Left renal pelvis (tissue), 4 donors: ENCODE measurements around the gene ATP6V1F. TPM values are rescaled to one million over a fixed set of nuclear protein-coding genes. Genes with fewer than 3 reads are reported as not detected.

Experiments
- DNase-seq, 4 donors: peaks; one replicate each; pipeline ENCODE4 v3.0.0-alpha.2; 2013; ENCODE audit warnings: low read depth in 4 of 4, low spot score in 3 of 4
- polyA plus RNA-seq, 4 donors: library from polyadenylated mRNA; unstranded; fragments of 120-200 nt; gene quantifications; one replicate each; pipeline ENCODE4 v1.2.1, GENCODE V29; 2013; ENCODE audit not compliant: insufficient read length in 4 of 4

ATP6V1F gene
- polyA plus RNA-seq, 4 donors, result 96.7 to 235 (median 212) TPM

DNA sequence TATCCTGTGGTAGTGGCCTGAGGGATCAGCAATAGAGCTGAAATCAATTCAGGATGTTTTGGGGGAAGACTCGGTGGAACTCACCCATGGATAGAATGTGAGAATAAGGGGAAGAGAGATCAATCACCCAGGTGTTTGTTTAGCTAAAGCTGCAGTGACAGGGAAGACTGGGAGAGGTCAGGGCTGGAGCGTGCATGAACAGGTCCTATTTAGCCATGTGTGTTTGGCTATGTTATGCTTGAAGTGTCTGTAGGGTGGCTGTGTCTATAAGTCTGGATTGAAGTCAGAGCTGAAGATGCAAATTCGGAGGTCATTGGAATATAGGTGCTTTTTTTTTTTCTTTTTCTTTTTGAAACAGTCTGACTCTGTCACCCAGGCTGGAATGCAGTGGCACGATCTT is 4.6 kb downstream of the ATP6V1F start:
- DNase-seq, result no peak

DNA sequence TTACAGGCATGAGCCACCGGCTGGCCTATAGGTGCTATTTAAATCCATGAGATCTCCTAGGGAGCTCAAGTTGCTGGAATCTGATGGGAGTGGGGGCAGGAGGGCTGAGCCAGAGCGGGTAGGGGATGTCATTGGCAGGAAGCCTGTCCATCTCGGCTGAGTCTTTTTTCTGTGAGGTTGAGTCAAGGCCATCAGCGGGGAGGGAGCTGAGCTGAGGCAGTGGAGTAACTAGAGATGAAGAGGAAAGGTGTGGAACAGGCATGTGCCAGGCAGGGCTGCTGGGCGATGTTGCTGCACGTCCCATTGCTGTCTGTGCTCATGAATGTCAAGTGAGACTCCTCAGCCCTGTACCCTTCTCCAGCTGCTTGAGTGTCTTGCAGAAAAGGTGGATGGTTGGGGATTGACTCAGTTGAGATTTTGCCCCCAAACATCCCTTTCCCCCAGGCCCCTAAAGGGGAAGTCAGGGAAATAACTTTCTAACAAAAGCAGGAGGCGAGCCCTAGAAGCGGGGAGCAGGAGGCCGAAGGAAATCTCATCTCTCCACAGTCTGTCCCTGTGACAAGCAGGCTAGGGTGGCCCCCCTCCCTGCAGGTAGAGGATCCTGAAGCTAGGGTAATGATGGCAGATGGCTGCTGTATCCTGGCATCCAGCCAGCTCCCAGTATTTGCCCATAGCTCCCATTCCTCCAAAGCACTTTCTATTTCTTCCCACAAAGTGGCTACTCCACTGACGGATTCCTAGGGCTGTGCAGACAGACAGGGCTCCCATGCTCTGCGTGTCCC is 5.4 kb downstream of the ATP6V1F start:
- no peak for DNase-seq

DNA sequence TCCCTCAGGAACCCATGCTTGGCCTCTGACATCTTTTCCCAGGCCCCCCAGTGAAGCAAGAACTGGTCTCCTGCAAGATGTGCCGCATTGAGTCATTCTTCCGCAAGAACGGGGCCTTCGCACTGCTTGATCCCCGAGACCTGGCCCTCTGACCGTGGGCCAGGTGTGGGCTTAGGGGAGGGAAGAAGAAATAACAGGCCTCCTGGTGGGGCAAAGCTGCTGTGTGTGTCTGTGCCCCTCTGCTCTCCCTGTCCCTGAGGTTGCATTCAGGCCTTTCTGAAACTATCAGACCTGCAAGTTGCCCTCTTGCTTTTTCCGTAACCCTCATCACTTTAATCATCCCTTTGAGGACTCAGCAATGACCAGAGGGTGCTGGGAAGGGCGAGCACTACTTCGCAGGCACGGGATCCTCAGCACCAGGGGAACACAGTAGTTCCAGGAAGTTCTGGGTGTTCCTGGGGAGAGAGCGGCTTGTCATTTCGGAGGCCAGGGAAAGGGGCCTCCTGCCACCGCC is 6.0 kb downstream of the ATP6V1F start:
- DNase-seq, result no peak

DNA sequence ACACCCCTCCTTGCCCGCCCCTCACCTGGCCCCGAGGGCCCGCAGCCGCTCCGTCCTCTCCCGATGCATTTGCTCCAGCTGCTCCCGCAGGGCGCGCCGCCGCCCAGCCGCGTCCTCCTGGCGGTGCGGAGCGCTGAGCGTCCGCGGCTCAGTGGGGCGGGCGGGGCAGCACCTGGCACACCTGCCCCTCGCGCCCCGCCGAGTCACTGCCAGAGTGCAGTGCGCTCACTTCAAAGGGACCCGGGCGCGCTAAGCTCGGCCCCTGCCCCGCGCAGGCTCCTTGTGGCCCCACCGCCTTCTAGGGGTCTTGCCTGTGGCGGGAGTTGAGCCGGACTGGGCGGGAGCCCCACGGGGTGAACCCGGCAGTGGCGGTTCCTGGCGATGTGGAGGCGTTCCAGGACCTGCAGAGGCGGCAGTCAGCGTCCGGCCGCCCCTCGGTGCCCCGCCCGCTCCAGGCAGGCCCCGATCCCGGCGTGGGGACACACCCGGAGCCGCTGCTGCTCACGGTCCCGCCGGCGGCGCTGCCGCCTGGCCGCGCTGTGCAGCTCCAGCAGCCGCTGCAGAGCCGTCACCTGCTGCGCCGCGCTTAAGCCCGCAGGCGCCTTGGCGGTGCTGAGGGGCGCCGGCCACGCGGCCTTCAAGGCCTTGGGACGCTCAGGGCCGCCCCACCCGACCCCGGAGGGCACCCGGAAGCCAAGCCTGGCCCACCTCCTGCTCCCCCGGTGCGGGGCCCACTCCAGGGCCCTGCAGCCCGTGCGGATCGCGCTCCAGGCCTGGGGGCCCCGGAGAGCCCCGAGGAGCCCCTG is 6.7 kb downstream of the ATP6V1F start:
- no peak for DNase-seq

DNA sequence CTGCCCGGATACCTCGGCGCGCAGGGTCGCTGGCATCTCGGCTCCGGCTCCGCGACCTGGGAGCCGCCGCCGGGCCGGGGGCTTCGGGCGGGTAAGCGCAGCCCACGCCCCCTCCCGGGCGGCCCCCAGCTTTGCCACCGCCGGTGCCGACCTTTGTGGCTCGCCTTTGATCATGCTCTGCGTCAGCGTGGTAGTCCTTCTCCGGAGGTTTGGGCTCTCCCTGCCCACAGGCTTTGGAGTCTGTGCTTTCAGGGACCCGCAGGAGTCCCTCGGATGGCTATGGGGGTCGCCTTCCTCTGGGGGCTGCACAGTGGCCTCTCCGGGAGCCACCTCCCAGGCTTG is 7.3 kb downstream of the ATP6V1F start:
- no peak for DNase-seq

DNA sequence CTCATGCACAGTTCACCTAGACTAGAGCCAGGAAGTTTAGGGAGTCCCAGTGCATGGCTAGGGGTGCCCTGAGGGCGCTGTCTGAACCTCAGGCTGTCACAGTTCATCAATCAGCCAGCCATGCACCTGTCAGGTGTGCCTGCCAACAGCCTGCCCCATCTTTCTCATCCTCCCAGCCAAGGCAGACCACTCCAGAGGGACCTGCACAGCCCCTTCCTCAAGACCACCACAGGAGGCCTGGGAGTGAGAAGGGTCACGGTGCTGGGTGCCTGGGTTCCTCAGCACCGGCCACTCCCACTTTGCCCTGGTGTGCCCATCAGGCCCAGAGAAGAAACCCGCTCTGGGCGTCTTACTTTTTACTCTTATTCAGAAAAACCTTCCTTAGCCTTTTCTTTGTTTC is 8.4 kb downstream of the ATP6V1F start:
- DNase-seq, result no peak

DNA sequence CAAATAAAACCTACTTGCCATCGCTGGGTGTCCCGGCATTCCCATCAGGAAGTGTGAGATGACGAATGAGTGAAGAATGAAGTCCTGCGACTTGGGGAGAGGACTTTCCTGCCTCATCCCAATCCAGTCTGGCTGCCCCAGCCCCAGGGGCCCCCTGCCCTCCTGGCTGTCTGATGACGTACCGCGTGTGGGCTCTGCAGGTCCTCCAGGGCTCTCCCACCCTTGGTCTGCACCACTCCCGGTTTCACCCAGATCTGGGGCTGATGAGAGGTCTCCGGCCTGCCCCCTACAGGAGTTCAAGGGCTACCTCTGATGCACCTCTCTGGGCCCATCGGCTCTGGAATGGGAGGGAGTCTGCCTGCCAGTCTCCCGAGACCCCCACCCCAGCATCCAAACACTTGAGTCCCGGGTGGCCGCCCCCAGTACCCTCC is 9.8 kb downstream of the ATP6V1F start:
- no peak for DNase-seq

DNA sequence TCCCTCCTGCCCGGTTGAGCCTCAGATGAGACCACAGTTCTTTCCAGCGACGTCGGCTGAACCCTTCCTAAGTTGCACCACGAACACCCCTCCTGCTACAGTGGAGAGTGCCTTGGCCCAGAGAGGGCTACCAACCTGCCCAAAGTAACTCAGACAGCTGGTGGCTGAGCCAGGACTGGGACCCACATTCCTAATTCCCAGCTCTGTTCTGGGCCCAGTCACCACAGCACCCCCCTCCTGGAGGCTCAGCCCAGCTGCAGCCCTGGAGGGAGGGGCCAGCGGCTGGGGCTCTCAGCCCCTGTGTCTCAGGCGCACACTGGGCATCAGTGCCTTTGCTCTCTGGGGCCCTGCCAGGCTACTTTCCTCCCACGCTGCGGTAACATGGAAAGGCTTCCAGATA is 10.6 kb downstream of the ATP6V1F start:
- DNase-seq, result no peak

DNA sequence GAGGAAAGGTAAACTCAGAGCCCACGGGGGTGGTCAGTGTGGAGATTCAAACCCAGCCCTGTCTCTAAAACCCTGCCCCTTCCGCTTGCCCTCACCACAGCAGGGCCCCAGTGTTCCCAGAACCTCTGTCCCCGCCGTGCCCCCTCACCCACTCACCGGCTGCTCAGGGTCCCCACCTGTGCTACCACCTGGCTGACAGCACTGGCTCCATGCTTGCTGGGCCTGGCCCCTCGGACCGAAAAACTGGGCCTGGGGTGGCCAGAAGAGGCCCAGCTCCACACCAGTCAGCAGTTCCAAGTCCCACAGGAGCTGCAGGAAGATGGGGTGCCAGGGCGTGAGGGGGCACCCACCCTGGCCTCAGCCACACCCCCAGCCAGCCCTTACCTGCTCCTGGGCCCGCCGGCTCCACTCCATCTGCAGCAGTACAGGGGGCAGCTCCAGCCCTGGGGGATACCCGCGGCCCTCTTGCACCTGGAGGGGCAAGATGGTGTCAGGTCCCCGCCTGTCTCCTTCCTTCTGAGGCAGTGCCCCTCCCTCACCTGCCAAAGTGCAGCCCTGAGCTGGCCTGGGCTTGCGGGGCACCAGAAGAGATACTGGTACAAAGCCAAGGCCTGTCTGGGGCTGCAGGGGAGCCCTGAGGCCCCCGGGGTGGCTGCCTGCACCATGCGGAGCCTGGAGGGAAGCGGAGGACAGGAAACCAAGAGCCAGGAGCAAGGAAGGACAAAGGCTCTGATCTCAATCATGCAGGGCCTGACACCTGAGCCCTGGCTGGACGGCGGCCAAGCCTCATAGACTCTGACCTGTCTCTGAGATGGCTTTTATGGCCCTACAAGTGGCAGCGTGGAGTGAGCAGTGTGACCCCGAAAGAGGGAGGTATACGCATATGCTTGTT is 11.7 kb downstream of the ATP6V1F start:
- no peak for DNase-seq

DNA sequence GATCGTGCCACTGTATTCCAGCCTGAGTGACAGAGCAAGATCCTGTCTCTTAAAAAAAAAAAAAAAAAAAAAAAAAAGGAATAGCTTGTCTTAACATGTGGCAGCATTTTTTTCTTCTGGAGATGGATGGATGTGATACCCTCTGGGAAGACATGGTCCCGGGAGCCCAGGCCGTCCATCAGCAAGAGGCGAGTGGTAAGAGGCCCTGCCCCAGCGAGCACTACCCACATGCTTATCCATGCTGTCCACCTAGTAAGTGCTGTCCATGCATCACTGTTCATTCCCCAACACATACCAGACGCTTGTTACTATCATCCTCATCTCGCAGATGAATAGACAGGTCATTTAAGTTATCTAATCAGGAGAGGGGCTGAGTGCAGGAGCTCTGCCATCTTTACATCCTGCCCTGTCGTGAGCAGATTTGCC is 12.9 kb downstream of the ATP6V1F start:
- DNase-seq, result no peak

DNA sequence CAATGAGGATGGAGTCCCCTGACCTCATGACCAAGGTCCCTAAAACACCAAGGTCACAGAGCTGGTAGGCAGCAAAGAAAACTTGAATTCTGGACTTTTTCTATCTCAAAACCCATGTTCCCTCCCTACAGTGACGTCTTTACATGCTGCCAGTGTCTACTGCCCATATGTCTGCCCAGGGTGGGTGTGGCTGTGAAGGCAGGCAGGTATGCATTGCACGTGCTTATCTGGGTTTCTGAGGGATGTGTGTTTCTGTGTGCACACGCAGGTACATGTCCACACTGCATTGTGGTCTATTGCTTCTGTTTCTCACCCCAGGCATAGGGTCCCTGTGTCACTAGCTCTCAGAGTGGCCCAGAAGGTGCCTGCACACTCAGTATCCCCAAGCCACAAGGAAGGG is 13.5 kb downstream of the ATP6V1F start:
- DNase-seq, result no peak

DNA sequence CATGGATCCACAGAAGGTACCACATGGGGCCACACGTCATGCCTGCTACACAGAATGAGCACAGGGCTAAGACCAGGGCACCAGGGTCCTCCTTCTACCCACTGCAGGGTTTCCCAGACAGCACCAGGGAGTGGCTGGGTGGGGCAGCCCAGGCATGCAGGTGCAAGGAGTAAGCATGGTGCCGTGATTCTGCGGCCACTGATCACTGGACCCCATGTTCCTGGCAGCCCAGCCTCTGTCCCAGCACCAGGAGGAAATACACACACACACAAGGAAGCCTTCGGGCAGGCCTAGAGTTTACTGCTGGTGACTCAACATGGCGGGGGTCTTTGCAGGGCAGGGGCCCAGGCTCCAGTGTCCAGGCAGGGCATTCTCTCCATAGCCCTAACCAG is 13.9 kb downstream of the ATP6V1F start:
- no peak for DNase-seq

DNA sequence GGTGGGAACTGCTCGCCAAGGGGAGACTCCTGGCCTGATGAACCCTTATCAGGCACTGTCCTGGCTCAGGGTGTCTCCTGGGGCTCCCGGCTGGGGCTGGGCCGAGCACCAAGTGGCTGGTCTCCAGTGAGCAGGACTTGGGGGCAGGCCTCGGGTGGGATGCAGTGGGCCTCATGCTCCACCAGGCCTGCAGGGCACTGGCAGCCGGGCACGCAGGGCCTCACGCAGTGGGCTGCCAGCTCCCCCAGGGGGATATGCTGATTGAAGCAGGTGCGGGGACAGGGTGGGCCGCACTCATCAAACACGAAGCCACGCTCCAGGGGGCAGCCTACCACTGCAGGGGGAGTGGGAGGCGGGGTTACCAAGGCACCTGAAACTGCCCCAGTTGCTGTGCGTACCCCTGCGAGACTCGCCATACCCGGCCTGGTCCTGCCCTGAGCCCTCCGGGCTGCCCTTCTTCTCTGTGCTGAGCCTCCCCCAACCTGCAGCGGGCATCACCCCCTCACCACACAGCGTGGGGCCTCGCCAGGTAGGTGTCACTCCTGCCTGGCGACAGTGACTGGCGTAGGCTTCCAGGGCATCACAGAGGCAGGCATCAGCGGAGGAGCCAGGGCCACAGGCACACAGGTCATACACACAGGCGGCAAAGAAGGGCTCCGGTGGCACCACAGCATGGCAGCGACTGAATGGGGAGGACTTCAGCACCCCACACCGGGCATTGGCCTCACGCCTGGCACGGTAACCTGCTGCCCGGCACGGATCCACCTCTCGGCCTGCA is 14.5 kb downstream of the ATP6V1F start:
- no peak for DNase-seq

DNA sequence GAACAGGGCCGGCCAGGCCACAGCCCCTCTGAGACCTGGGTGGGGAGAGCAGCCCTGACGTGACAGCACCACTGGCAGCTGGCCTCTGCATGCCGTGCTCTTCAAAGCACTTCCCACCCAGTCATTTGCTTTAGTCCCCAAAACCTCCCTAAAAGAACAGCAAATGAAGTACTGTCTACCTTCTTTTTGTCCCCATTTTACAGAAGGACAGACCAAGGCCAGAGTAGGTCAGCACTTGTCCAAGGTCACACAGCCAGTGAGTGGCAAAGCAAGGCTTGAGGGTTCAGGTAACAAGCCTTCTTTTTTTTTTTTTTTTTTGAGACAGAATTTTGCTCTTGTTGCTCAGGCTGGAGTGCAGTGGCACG is 15.1 kb downstream of the ATP6V1F start:
- no peak for DNase-seq

DNA sequence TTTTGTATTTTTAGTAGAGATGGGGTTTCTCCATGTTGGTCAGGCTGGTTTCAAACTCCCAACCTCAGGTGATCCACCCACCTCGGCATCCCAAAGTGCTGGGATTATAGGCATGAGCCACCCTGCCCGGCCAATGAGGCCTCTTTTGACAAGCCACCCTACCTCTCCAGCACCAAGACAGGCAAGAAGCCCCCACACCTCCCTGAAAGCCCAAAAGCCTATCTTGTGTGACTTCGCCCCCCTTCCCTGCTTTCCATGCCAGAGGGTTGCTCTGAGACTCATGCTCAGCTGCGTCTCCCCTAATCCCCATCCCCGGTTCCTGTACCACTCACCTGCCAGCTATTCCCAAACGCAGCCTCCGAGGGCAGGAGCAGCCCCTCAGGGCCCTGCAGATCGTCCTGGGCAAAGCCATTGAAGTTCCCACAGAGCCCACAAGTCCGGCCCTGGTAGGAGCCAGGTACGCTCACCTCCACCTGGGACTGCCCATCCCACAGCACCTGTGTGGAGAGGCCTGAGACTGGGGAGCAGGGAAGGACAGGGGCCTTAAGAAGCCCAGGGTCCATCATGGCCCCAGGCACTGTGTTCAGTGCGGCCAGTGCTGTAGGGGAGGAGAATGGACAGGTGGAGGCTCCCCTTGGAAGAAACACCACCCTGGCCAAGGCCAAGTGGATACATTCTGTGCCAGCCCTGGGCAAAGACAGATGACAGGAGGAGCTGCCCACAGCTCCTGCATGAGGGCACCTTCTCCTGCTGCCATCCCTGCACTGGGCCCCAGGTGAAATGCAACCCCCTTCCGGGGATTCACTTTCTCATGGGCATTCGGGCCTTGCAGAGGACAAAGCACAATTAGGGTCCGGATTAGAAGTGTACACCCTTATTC is 15.8 kb downstream of the ATP6V1F start:
- no peak for DNase-seq

DNA sequence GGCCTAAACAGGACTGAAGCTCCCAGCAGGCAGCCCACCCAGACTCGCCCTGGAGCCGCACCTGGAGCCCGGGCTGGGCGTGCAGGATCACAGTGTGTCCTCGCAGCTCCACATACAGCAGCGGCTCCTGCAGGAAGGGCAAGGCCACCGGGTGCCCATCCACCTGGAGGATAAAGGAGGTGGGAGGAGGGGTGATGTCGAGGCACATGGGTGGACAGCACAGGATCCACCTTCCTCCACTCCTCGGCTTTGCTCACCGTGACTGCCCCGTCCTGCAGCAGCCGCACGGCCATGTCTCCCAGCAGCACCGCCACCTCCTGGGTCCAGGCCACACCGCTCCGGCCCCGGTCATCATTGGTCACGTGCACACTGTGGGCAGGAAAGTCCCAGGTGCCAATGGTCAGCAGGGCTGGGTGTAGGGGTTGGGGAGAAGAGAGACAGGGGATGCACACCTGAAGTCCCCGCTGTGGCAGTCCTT is 16.8 kb downstream of the ATP6V1F start:
- DNase-seq, result no peak

DNA sequence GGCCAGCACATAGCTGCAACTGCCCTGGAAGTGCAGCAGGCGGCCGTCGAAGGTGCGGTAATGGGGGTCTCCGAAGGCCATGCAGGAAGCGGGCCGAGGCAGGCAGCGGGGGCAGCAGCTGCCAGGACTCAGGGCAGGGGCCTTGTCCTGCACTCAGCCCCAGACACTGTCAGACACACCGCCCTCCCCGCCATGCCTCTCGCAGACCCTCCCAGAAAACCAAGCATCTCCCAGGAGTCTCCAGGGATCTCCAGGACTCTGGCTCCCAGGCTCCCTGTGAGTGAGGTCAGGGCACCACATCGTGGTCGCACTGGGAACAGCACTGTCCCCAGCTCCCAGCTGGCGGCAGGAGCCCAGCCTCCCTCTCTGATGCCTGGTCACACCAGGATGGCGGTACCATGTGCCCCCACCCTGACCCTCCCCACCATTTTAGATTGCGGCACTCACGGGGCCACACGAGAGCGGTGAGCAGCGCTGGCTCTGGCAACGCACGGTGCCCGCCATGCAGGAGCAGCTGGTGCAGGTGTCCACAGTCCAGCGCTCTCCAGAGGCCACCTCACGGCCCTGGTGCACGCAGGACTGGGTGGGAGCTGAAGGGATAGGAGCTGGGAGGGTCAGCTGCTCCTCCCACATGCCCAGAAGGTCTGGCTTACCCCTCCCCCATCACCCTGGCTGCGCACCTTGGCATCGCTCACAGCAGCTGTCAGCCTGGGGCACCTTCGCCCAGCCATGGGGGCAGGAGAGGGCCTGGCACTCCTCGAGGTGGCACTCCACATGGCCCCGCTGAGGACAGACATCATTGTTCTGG is 17.5 kb downstream of the ATP6V1F start:
- no peak for DNase-seq

DNA sequence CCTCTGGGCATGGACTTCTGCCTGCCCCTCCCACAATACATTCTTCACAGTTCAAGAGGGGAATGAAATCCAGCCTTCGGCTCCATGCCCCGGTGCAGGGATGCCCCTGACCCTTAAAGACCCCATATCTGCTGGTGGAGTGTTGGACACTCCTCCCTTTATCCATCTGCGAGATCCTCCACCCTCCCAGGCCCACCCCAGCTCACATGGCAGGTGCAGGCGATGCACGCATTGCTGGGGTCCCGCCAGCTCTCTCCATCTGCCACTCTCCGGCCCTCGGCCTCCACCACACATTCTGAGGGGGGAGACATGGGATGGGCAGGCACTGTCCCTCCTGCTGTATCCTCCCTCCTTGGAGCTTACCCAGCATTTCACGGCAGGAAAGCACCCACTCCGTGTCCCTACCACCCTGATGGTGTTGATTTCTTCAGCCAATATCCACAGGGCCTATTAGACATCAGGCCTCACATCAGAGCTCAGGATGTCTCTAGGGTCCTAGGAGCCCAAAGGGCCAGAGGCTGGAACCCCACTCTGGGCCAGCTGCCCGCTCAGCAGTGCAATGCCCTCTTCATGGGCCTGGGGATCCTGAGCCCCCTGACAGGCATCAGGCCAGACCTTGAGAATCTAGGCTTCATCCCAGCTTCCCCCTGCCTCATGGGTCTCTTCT is 18.3 kb downstream of the ATP6V1F start:
- DNase-seq, result no peak
